Small intestine (tissue), 7 donors: Measurements from ENCODE around the gene BACH2. TPM values are rescaled to one million over a fixed set of nuclear protein-coding genes. Genes with fewer than 3 reads are reported as not detected.
"Not testable (repeated sequence)": the region's sequence is repeated elsewhere in the genome, so short reads cannot be mapped to it uniquely, and the experiment has no call there.

ENCODE experiments used
- DNase-seq, 2 donors: peaks; one replicate each; pipeline versions ENCODE4 v3.0.0 to v3.0.0-alpha.2; 2013
- FAIRE-seq: peaks from 2 replicates; lab custom pipeline; 2012; peaks lifted over from hg19 to GRCh38; lab: Jason Lieb, UNC
- H3K27ac ChIP-seq, 3 donors: one replicate each; pipeline ENCODE4 v1.5.1; 2013; ENCODE audit warnings: low read length in 2 of 3, mild to moderate bottlenecking in 2 of 3, control low read depth in 1 of 3, inconsistent platforms in 1 of 3, low read depth in 1 of 3, moderate library complexity in 1 of 3
- H3K27me3 ChIP-seq, 3 donors: one replicate each; pipeline ENCODE4 v1.6.1; 2013; ENCODE audit warnings: low read length in 3 of 3, inconsistent platforms in 1 of 3; ENCODE audit not compliant: control insufficient read depth in 3 of 3, insufficient read depth in 3 of 3
- H3K36me3 ChIP-seq, 3 donors: one replicate each; pipeline ENCODE4 v1.6.1; 2013; ENCODE audit warnings: low read length in 3 of 3, inconsistent platforms in 1 of 3, low read depth in 1 of 3, mild to moderate bottlenecking in 1 of 3, moderate library complexity in 1 of 3; ENCODE audit not compliant: control insufficient read depth in 3 of 3, insufficient read depth in 2 of 3
- H3K4me1 ChIP-seq, 3 donors: one replicate each; pipeline ENCODE4 v1.6.1; 2013; ENCODE audit warnings: low read length in 2 of 3, inconsistent platforms in 1 of 3, low read depth in 1 of 3, mild to moderate bottlenecking in 1 of 3, moderate library complexity in 1 of 3; ENCODE audit not compliant: control insufficient read depth in 3 of 3, insufficient read depth in 2 of 3
- H3K4me3 ChIP-seq, 3 donors: one replicate each; pipeline ENCODE4 v1.5.1; 2013; ENCODE audit warnings: low read length in 3 of 3, control low read depth in 1 of 3, inconsistent platforms in 1 of 3, low read depth in 1 of 3, mild to moderate bottlenecking in 1 of 3, moderate library complexity in 1 of 3
- H3K9me3 ChIP-seq, 2 donors: one replicate each; pipeline ENCODE4 v1.6.1; 2013; ENCODE audit warnings: low read depth in 1 of 2, low read length in 1 of 2; ENCODE audit not compliant: control insufficient read depth in 2 of 2, insufficient read depth in 1 of 2
- WGBS, 3 donors: extraction: QIAGEN DNeasy Blood & Tissue Kit; methylation state at CpG; one replicate each; pipeline ENCODE4 v1.1.7; 2013; 5-methylcytosine and 5-hydroxymethylcytosine counted together
- polyA plus RNA-seq, 4 donors: library from polyadenylated mRNA; stranded (reverse) in 3 of 4; unstranded in 1 of 4; fragments of 200-250 nt in 3 of 4; fragments of 120-200 nt in 1 of 4; gene quantifications; one replicate each; pipeline versions ENCODE4 v1.2.1 to v1.2.3, GENCODE V29; 2013
- donor health status: healthy with polysubstance abuse.
- donor health status: control.
- donor health status: control.
- donor health status: Bipolar disorder and iron deficiency.
- donor health status: healthy.

BACH2 gene
- polyA plus RNA-seq, 4 donors = under 0.01 to 1.4 (median 0.67) TPM; not detected in 1

GRCh38 chr6:90124874-90125510 lies 171.7 kb downstream of the BACH2 start:
- Histone ChIP-seq H3K4me1 (no peaks in the 10 kb centered on the region), H3K27ac (no peak overlapping the region), H3K27me3 (no peaks in the 10 kb centered on the region), H3K9me3 (no peaks in the 10 kb centered on the region), H3K4me3 (no peak overlapping the region), H3K36me3 (no peaks in the 10 kb centered on the region)
- DNase-seq (no peak), FAIRE-seq (no peak)
- WGBS, 3 donors = 61 to 63% (median 62%) methylated on average over 5 of the region's 5 CpGs

- Histone ChIP-seq H3K27ac (no peak overlapping the region), H3K4me3 (no peak overlapping the region), H3K4me1 (no peaks in the 10 kb centered on the region), H3K36me3 (no peaks in the 10 kb centered on the region), H3K27me3 (no peaks in the 10 kb centered on the region), H3K9me3 (no peaks in the 10 kb centered on the region)
- DNase-seq (no peak), FAIRE-seq (no peak)
- 81 to 84% (median 83%) methylated on average over 7 of the region's 7 CpGs for WGBS, 3 donors
Measured at GRCh38 chr6:90123831-90124230, 172.8 kb downstream of the BACH2 start.

- 66 to 76% (median 74%) methylated on average over 4 of the region's 4 CpGs for WGBS, 3 donors
- Histone ChIP-seq H3K9me3 (no peaks in the 10 kb centered on the region), H3K4me1 (no peaks in the 10 kb centered on the region), H3K4me3 (no peak overlapping the region), H3K36me3 (no peaks in the 10 kb centered on the region), H3K27me3 (no peaks in the 10 kb centered on the region), H3K27ac (no peak overlapping the region)
- FAIRE-seq = no peak
- DNase-seq = no peak
Measured at GRCh38 chr6:90121982-90122381, 174.7 kb downstream of the BACH2 start.

- FAIRE-seq = no peak
- Histone ChIP-seq H3K27ac (no peak overlapping the region), H3K36me3 (no peaks in the 10 kb centered on the region), H3K9me3 (no peaks in the 10 kb centered on the region), H3K4me3 (no peak overlapping the region), H3K27me3 (no peaks in the 10 kb centered on the region), H3K4me1 (no peaks in the 10 kb centered on the region)
- no peak for DNase-seq
- WGBS, 3 donors = 20 to 59% (median 47%) methylated on average over 2 of the region's 2 CpGs
Measured at GRCh38 chr6:90120327-90120726, 176.3 kb downstream of the BACH2 start.

GRCh38 chr6:90119618-90120017 lies 177.0 kb downstream of the BACH2 start:
- DNase-seq = no peak
- no peaks in the 10 kb centered on the region for H3K36me3 ChIP-seq
- no peaks in the 10 kb centered on the region for H3K27me3 ChIP-seq
- no peaks in the 10 kb centered on the region for H3K4me1 ChIP-seq
- 72 to 80% (median 74%) methylated on average over 3 of the region's 3 CpGs for WGBS, 3 donors
- H3K27ac ChIP-seq = no peak overlapping the region
- no peak overlapping the region for H3K4me3 ChIP-seq
- FAIRE-seq = no peak
- H3K9me3 ChIP-seq = no peaks in the 10 kb centered on the region

GRCh38 chr6:90118581-90118980 lies 178.1 kb downstream of the BACH2 start:
- DNase-seq = no peak
- no peaks in the 10 kb centered on the region for H3K4me1 ChIP-seq
- no peaks in the 10 kb centered on the region for H3K27me3 ChIP-seq
- no peak overlapping the region for H3K27ac ChIP-seq
- H3K9me3 ChIP-seq = no peaks in the 10 kb centered on the region
- no peaks in the 10 kb centered on the region for H3K36me3 ChIP-seq
- no peak overlapping the region for H3K4me3 ChIP-seq
- WGBS, 3 donors = 86 to 87% (median 86%) methylated on average over 2 of the region's 2 CpGs
- no peak for FAIRE-seq

- Histone ChIP-seq H3K9me3 (no peaks in the 10 kb centered on the region), H3K4me1 (no peaks in the 10 kb centered on the region), H3K4me3 (no peak overlapping the region), H3K27me3 (no peaks in the 10 kb centered on the region), H3K36me3 (no peaks in the 10 kb centered on the region), H3K27ac (no peak overlapping the region)
- DNase-seq = no peak
- FAIRE-seq = no peak
- 80 to 88% (median 84%) methylated on average over 1 of the region's 1 CpG for WGBS, 3 donors
Measured at GRCh38 chr6:90118069-90118468, 178.6 kb downstream of the BACH2 start.

- not testable (repeated sequence) for H3K9me3 ChIP-seq, H3K36me3 ChIP-seq, FAIRE-seq, H3K4me1 ChIP-seq, DNase-seq, H3K27ac ChIP-seq, H3K27me3 ChIP-seq, H3K4me3 ChIP-seq
- WGBS, 3 donors = 75 to 80% (median 77%) methylated on average over 3 of the region's 3 CpGs
Measured at GRCh38 chr6:90116126-90116525, 180.5 kb downstream of the BACH2 start.

GRCh38 chr6:90113389-90113788 lies 183.3 kb downstream of the BACH2 start:
- DNase-seq = no peak
- Histone ChIP-seq H3K9me3 (no peaks in the 10 kb centered on the region), H3K27me3 (no peaks in the 10 kb centered on the region), H3K4me3 (no peak overlapping the region), H3K27ac (no peak overlapping the region), H3K4me1 (no peaks in the 10 kb centered on the region), H3K36me3 (no peaks in the 10 kb centered on the region)
- no peak for FAIRE-seq
